AG04449 (cell line): ENCODE measurements around the gene CTXN1.
"Not testable (repeated sequence)": the region's sequence is repeated elsewhere in the genome, so short reads cannot be mapped to it uniquely, and the experiment has no call there.

Source experiments
- CTCF ChIA-PET: fragments of 350-600 bp; formaldehyde crosslinking; extraction: SDS; loops from one replicate; lab custom pipeline; 2021; ENCODE audit warnings: antibody characterized with exemption; lab: Yijun Ruan, JAX
- POLR2A ChIA-PET: fragments of 400-600, 350-600 bp; formaldehyde crosslinking; extraction: SDS; loops from one replicate; lab custom pipeline; 2020; ENCODE audit warnings: antibody characterized with exemption, inconsistent platforms; lab: Yijun Ruan, JAX
- DNase-seq: peaks from one replicate; pipeline ENCODE4 v3.0.0-alpha.2; 2010; ENCODE audit warnings: low read depth, low spot score
- H3K4me3 ChIP-seq: 2 replicates; pipeline ENCODE4 v1.5.1; 2011; ENCODE audit warnings: low read depth, mild to moderate bottlenecking, control low read depth, low read length
- TF ChIP-seq, protein P1 (sequence below): IDR thresholded peaks from one replicate; pipeline ENCODE4 v1.5.1; 2011; ENCODE audit warnings: mild to moderate bottlenecking, moderate library complexity, low read length, control low read depth, inconsistent platforms; ENCODE audit not compliant: insufficient read depth; ENCODE audit errors: missing control alignments

The CTXN1 gene

DNA sequence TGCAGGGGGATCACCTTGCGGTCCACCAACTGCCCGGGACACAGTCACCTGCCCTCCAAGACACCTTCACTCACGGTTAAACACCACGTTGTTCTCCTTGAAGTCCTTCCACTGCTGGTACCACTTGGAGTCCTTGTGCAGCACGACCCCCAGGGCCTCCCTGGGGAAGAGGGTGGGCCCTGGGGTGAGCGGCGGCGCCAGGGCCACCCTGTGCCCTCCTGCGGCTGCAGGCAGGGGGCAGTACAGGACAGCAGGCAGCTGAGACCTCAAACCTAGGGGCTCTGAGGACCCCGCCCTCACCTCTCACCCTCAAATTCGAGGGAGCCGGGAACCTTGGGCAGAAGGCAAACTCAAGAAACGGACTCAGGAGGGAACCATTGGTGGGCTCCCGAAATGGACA is 7.5 kb upstream of the CTXN1 start:
- TF ChIP-seq, protein P1, sequence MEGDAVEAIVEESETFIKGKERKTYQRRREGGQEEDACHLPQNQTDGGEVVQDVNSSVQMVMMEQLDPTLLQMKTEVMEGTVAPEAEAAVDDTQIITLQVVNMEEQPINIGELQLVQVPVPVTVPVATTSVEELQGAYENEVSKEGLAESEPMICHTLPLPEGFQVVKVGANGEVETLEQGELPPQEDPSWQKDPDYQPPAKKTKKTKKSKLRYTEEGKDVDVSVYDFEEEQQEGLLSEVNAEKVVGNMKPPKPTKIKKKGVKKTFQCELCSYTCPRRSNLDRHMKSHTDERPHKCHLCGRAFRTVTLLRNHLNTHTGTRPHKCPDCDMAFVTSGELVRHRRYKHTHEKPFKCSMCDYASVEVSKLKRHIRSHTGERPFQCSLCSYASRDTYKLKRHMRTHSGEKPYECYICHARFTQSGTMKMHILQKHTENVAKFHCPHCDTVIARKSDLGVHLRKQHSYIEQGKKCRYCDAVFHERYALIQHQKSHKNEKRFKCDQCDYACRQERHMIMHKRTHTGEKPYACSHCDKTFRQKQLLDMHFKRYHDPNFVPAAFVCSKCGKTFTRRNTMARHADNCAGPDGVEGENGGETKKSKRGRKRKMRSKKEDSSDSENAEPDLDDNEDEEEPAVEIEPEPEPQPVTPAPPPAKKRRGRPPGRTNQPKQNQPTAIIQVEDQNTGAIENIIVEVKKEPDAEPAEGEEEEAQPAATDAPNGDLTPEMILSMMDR, result peak; percentile 12
- ChIA-PET CTCF (no interaction called here), POLR2A (interaction anchor here (0.7 kb wide), 1 partner anchor 10 kb away, joined by 3 read pairs; the partner anchor contains the start of gene TIMM44)
- H3K4me3 ChIP-seq, result no peak overlapping the region
- DNase-seq, result no peak

DNA sequence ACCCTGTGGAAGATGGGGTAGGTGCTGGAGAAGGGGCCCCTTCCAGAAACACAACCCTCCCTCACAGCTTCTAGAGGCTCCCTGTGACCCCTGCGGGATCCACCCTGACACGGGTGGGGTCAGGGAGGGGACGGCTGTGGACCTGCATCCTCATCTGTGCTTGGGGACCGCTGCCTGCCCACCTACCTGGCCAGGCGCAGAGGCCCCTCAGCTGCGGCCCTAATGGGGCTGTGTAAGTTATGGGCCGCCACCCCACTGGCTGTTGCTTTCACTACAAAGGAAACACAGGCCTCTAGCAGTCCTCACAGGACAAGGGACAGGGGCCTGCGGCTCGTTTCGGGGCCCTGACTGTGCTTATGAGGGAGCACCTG is 7.0 kb upstream of the CTXN1 start:
- POLR2A ChIA-PET, result no interaction called here
- TF ChIP-seq, protein P1, result no peak
- CTCF ChIA-PET, result no interaction called here
- no peak for DNase-seq
- no peak overlapping the region for H3K4me3 ChIP-seq

DNA sequence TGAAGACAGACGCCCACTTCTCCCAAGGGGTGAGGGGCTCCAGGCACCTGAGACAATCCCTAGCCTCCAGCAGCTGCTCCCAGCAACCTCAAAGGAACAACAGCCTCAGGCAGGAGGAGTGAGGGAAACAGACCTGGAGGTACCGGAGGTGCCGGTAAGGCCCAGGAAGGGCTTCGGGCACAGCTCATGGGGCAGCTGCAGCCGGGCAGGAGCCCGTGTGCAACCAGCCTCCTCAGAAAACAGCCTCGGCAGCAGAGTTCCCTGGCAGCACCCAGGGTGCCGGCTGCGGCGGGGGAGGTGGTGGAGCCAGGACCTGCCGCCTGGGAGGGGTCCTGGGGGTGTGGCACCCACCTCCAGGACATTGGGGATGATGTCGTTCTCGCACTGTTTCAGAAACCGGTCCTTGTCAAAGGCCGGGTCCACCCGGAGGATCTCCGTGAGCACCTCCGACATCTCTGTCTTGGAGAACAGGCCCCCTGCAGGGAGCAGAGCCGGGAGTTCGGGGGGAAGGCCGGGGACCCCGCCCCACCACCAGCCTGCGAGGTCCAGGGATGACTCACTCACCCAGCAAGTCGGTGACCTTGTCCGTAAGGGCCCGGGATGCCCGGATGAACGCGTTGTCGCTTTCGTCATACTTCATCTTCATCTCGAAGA is 6.5 kb upstream of the CTXN1 start:
- TF ChIP-seq, protein P1, result no peak
- no peak overlapping the region for H3K4me3 ChIP-seq
- DNase-seq, result no peak
- ChIA-PET POLR2A (no interaction called here), CTCF (interaction anchor here (1.1 kb wide), 1 partner anchor 11 kb away, joined by 4 read pairs; the partner anchor contains the start of gene TIMM44)

DNA sequence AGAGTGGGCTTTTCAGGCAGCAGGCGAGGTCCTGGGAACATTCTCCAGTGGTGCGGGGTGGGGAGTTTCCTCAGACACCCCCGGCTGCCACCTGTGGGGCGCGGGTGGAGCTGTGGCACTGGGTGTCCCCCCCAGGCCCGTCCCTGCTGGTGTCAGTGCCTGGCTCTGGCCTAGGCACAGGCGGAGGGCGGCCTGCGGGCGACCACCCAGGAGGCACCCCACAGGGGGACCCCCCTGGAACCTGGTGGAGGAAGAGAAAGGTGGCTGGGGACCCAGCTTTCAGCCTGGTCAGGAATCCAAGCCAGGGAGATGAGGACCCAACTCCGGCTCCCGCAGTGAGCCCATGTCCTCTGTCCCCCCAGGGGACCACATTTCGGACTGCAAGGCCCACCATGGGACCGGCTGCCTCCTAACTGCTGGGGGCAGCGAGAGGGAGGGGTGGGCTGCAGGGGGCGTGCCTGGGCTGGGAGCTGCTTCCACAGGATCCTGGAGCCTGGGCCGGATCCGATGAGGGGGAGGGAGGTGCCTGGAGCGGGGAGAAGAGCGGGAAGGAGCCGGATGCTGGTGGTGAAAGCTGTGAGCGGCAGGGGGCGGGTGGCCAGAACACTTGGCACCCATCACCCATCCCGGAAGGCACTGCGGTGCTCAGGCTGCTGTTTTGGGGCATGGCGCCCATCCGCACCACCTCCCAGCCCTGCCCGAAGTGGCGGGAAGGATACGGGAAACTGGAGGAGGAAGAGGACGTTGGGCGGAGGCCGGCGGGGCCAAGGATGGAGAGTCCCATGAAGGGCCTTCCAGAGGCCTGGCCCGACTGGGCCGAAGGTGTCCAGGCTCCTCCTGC is 5.5 kb upstream of the CTXN1 start:
- no peak overlapping the region for H3K4me3 ChIP-seq
- CTCF ChIA-PET, result interaction anchor here (1.1 to 2.9 kb wide), 5 partner anchors 10 to 78 kb away, joined by 4 to 13 read pairs (median 5); partner anchors contain the start of gene TIMM44
- POLR2A ChIA-PET, result interaction anchor here (0.7 to 1.6 kb wide), 2 partner anchors 11 to 13 kb away, joined by 3 to 7 read pairs; partner anchors contain the start of gene TIMM44
- no peak for DNase-seq
- TF ChIP-seq, protein P1, result no peak

DNA sequence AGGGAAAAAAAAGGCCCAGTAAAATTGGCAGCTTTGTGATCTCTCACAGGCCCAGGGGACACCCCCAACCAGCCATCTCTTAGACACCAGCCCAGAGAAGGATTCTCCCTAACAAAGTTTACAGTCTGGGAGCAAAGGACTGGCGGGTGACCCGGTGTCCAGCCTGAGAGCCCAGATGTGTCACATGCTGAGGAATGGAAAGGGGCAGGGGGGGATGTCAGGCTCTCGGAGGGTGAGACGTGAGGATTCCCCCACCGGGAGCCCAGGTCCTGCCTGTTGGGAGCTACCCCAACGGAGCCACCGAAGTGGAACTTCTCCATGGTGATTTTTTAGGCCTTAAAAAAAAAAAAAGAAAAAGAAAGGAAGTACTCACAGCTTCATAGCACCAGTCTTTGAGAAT is 4.8 kb upstream of the CTXN1 start:
- CTCF ChIA-PET, result interaction anchor here (1.3 to 2.9 kb wide), 5 partner anchors 7 to 78 kb away, joined by 4 to 17 read pairs (median 11); partner anchors contain the start of gene TIMM44

DNA sequence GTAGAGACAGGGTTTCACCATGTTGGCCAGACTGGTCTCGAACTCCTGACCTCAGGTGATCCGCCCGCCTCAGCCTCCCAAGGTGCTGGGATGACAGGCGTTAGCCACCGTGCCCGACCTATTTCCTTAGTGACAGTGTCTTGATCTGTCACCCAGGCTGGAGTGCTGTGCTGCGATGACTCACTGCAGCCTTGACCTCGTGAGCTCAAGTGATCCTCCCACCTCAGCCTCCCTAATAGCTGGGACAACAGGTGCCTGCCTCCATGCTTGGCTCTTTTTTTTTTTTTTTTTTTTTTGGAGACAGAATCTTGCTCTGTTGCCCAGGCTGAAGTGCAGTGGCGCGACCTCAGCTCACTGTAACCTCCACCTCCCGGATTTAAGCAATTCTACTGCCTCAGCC is 4.1 kb upstream of the CTXN1 start:
- H3K4me3 ChIP-seq, DNase-seq: not testable (repeated sequence)
- ChIA-PET POLR2A (interaction anchor here (1.6 kb wide), 1 partner anchor 14 kb away, joined by 7 read pairs; the partner anchor contains the start of gene TIMM44), CTCF (interaction anchor here (1.0 to 2.9 kb wide), 7 partner anchors 8 to 77 kb away, joined by 4 to 17 read pairs (median 6); partner anchors contain the start of gene TIMM44)

More for the DNA sequence above, 4.8 kb upstream of the CTXN1 start:
- POLR2A ChIA-PET, result interaction anchor here (1.6 kb wide), 1 partner anchor 13 kb away, joined by 7 read pairs; the partner anchor contains the start of gene TIMM44
- H3K4me3 ChIP-seq, result no peak overlapping the region
- TF ChIP-seq, protein P1, result no peak
- no peak for DNase-seq
